ENCODE data around the gene ZKSCAN3. TPM values are rescaled to one million over a fixed set of nuclear protein-coding genes. Genes with fewer than 3 reads are reported as not detected.
"Not testable (repeated sequence)": the region's sequence is repeated elsewhere in the genome, so short reads cannot be mapped to it uniquely, and the experiment has no call there.

Gene ZKSCAN3
- total RNA-seq, 1 experiment from 2014 or later = 6.2 TPM

DNA sequence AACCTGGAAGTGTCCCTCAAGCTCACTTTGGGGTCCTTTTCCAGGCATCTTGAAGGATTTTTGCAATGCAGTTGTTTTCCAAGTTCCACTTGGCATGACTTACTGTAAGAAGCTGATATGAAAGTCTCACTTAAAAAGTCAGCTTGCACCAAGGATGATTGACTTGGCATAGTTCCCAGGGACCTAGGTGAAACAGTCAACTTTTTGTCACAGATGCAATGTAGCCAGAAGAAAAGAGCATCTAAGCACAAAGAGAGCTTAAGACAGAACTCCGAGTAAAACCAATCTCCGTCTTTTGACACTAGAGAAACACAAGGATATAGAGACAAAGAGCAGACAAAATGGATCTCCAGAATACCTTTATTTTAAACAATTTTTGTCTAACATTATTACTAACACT lies 52.5 kb downstream of the ZKSCAN3 start:
- TF ChIP-seq, protein P1, sequence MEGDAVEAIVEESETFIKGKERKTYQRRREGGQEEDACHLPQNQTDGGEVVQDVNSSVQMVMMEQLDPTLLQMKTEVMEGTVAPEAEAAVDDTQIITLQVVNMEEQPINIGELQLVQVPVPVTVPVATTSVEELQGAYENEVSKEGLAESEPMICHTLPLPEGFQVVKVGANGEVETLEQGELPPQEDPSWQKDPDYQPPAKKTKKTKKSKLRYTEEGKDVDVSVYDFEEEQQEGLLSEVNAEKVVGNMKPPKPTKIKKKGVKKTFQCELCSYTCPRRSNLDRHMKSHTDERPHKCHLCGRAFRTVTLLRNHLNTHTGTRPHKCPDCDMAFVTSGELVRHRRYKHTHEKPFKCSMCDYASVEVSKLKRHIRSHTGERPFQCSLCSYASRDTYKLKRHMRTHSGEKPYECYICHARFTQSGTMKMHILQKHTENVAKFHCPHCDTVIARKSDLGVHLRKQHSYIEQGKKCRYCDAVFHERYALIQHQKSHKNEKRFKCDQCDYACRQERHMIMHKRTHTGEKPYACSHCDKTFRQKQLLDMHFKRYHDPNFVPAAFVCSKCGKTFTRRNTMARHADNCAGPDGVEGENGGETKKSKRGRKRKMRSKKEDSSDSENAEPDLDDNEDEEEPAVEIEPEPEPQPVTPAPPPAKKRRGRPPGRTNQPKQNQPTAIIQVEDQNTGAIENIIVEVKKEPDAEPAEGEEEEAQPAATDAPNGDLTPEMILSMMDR (conservative IDR thresholded peaks at IDR 0.05) = no peak
- no peak for TF ChIP-seq EZH2 (IDR thresholded peaks at IDR 0.05; ENCODE audit: low read depth)
- CTCF ChIA-PET = no interaction called here
- Histone ChIP-seq H3K27me3 (ENCODE audit: insufficient read depth, low read depth) (no peaks in the 10 kb centered on the region), H3F3A (ENCODE audit: insufficient read depth, low read depth) (peaks cover 9% of the 10 kb centered on the region; the same call in 1 of the 2 replicates), H3K4me2 (no peak overlapping the region), H3K4me1 (replicated peaks; ENCODE audit: insufficient read depth) (peaks cover 19% of the 10 kb centered on the region), H3K27ac (no peak overlapping the region), H3K4me3 (no peak overlapping the region), H2AFZ (no peak overlapping the region), H3K9me2 (ENCODE audit: insufficient read depth) (no peaks in the 10 kb centered on the region), H3K79me2 (ENCODE audit: low read depth) (peaks cover 19% of the 10 kb centered on the region), H3K9me3 (ENCODE audit: insufficient read depth, low read depth) (no peaks in the 10 kb centered on the region), H3K36me3 (ENCODE audit: low read depth) (no peaks in the 10 kb centered on the region), H4K20me1 (ENCODE audit: insufficient read depth) (no peaks in the 10 kb centered on the region)
- no TSS peak for BruUV-seq (replicated peaks)
- intact Hi-C loops (cut with micrococcal nuclease; ENCODE audit: unreplicated experiment) = no loop called here
- POLR2A ChIA-PET (ENCODE audit: unreplicated experiment) = no interaction called here
- DNase-seq = no peak

DNA sequence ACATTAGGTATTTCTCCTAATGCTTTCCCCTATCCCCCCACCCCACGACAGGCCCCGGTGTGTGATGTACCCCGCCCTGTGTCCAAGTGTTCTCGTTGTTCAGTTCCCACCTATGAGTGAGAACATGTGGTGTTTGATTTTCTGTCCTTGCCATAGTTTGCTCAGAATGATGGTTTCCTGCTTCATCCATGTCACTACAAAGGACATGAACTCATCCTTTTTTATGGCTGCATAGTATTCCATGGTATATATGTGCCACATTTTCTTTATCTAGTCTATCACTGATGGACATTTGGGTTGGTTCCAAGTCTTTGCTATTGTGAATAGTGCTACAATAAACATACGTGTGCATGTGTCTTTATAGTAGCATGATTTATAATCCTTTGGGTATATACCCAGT lies 54.2 kb downstream of the ZKSCAN3 start:
- intact Hi-C loops (cut with micrococcal nuclease; ENCODE audit: unreplicated experiment) = not testable (repeated sequence)

DNA sequence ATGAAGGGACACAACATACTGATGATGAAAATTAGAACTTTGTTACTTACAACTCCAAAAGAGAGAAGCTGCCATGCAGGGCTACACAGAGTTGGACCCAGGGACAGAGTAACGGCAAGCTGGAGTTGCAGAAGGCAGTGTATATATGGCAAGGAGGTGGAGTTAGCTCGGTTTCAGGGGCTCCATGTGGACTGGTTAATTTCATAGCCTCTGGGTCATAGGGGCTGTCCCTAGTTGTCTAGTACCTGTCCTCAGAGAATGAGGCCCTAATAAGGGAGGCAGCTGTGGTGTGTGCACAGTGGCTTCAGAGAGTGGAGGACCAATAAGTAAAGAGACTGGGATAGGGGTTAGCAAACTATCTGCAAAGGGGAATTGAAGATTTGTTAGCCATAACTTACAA lies 57.7 kb downstream of the ZKSCAN3 start:
- no peak overlapping the region for H3K4me2 ChIP-seq
- BruUV-seq (replicated peaks) = no TSS peak
- no peaks in the 10 kb centered on the region for H3K79me2 ChIP-seq (ENCODE audit: low read depth)
- H3K9me2 ChIP-seq (ENCODE audit: insufficient read depth) = no peaks in the 10 kb centered on the region
- no peaks in the 10 kb centered on the region for H3F3A ChIP-seq (ENCODE audit: insufficient read depth, low read depth)
- no peaks in the 10 kb centered on the region for H3K36me3 ChIP-seq (ENCODE audit: low read depth)
- no peaks in the 10 kb centered on the region for H3K27me3 ChIP-seq (ENCODE audit: insufficient read depth, low read depth)
- no peak for DNase-seq
- ChIA-PET POLR2A (ENCODE audit: unreplicated experiment) (interaction anchor here (0.6 kb wide), 1 partner anchor 197 kb away, joined by 4 read pairs; no protein-coding TSS in a partner anchor), CTCF (no interaction called here)
- intact Hi-C loops (cut with micrococcal nuclease; ENCODE audit: unreplicated experiment) = no loop called here
- H4K20me1 ChIP-seq (ENCODE audit: insufficient read depth) = no peaks in the 10 kb centered on the region
- no peaks in the 10 kb centered on the region for H3K9me3 ChIP-seq (ENCODE audit: insufficient read depth, low read depth)
- H3K4me1 ChIP-seq (replicated peaks; ENCODE audit: insufficient read depth) = no peaks in the 10 kb centered on the region
- H3K4me3 ChIP-seq = no peak overlapping the region
- TF ChIP-seq EZH2 (IDR thresholded peaks at IDR 0.05; ENCODE audit: low read depth) = no peak
- TF ChIP-seq, protein P1 (conservative IDR thresholded peaks at IDR 0.05) = no peak
- no peak overlapping the region for H2AFZ ChIP-seq
- H3K27ac ChIP-seq = no peak overlapping the region

More for the DNA sequence above, 54.2 kb downstream of the ZKSCAN3 start:
- H3K27me3 ChIP-seq (ENCODE audit: insufficient read depth, low read depth); H4K20me1 ChIP-seq (ENCODE audit: insufficient read depth); POLR2A ChIA-PET (ENCODE audit: unreplicated experiment); BruUV-seq (replicated peaks); H3K4me1 ChIP-seq (replicated peaks; ENCODE audit: insufficient read depth); H3K79me2 ChIP-seq (ENCODE audit: low read depth); H3F3A ChIP-seq (ENCODE audit: insufficient read depth, low read depth); DNase-seq; CTCF ChIA-PET; H2AFZ ChIP-seq; H3K4me3 ChIP-seq; H3K9me3 ChIP-seq (ENCODE audit: insufficient read depth, low read depth); H3K9me2 ChIP-seq (ENCODE audit: insufficient read depth); H3K4me2 ChIP-seq; H3K36me3 ChIP-seq (ENCODE audit: low read depth); H3K27ac ChIP-seq: not testable (repeated sequence)

DNA sequence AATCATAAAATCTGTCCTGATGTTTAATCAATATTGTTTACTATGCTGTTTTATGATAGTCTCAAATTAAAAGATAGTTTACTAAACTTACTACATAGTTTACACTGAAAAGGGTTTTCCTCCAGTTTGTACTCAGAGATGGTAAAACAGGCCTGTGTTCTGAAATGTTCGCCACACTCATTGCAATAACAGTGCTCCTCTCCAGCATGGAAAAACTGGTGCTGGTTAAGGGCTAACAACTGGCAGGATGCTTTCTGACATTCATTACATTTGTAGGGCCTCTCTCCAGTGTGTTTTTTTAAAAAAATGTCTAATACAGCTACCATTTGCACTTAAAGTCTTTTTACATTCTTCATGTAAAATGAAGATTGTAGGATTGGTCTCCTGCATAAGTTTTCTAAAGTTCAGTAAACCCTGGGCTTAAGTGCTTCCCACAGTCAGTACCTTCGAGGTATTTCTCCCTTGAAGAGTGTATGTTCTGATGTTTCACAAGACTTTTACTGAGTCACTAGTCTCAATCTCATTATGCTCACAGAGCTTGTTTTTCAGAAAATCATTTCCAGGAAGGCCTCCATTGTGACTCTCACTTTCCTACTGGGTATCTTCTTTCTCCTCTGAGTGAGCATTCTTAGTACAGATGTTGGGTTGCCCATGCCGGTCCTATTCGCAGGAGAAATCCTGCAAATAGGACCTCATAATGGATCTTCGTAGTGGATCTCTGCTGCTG lies 58.5 kb downstream of the ZKSCAN3 start:
- no peaks in the 10 kb centered on the region for H4K20me1 ChIP-seq (ENCODE audit: insufficient read depth)
- no peak for DNase-seq
- no peaks in the 10 kb centered on the region for H3K9me2 ChIP-seq (ENCODE audit: insufficient read depth)
- no peak overlapping the region for H3K4me3 ChIP-seq
- H3K4me2 ChIP-seq = no peak overlapping the region
- CTCF ChIA-PET = no interaction called here
- no peaks in the 10 kb centered on the region for H3F3A ChIP-seq (ENCODE audit: insufficient read depth, low read depth)
- no peaks in the 10 kb centered on the region for H3K9me3 ChIP-seq (ENCODE audit: insufficient read depth, low read depth)
- no TSS peak for BruUV-seq (replicated peaks)
- H3K4me1 ChIP-seq (replicated peaks; ENCODE audit: insufficient read depth) = no peaks in the 10 kb centered on the region
- intact Hi-C loops (cut with micrococcal nuclease; ENCODE audit: unreplicated experiment) = no loop called here
- H3K79me2 ChIP-seq (ENCODE audit: low read depth) = no peaks in the 10 kb centered on the region
- no peak overlapping the region for H3K27ac ChIP-seq
- H3K27me3 ChIP-seq (ENCODE audit: insufficient read depth, low read depth) = no peaks in the 10 kb centered on the region
- no peak overlapping the region for H2AFZ ChIP-seq
- no peaks in the 10 kb centered on the region for H3K36me3 ChIP-seq (ENCODE audit: low read depth)
- POLR2A ChIA-PET (ENCODE audit: unreplicated experiment) = interaction anchor here (0.6 kb wide), 1 partner anchor 198 kb away, joined by 4 read pairs; no protein-coding TSS in a partner anchor
- TF ChIP-seq, protein P1 (conservative IDR thresholded peaks at IDR 0.05) = no peak
- TF ChIP-seq EZH2 (IDR thresholded peaks at IDR 0.05; ENCODE audit: low read depth) = no peak

All from PC-9 (cell line).